ENCODE data around the gene ZDHHC3.

DNA sequence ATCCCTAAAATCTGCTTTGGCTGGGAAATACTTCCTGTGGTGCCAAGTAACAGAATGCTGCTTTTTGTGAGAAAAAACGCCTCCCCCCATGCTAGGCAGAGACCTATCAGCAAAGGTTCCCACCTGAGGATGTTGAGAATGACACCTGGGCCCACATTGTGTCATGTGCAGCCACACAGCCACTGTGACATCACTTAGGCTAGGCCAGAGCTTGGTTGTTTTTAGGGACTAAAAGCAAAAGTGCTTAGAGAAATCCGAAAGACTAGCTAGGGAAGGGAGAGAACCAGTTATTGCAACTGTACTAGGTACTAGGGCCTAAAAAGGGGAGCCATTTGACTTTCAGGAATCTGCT, 6.2 kb downstream of the ZDHHC3 start:
- TF ChIP-seq, protein P1, sequence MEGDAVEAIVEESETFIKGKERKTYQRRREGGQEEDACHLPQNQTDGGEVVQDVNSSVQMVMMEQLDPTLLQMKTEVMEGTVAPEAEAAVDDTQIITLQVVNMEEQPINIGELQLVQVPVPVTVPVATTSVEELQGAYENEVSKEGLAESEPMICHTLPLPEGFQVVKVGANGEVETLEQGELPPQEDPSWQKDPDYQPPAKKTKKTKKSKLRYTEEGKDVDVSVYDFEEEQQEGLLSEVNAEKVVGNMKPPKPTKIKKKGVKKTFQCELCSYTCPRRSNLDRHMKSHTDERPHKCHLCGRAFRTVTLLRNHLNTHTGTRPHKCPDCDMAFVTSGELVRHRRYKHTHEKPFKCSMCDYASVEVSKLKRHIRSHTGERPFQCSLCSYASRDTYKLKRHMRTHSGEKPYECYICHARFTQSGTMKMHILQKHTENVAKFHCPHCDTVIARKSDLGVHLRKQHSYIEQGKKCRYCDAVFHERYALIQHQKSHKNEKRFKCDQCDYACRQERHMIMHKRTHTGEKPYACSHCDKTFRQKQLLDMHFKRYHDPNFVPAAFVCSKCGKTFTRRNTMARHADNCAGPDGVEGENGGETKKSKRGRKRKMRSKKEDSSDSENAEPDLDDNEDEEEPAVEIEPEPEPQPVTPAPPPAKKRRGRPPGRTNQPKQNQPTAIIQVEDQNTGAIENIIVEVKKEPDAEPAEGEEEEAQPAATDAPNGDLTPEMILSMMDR (IDR thresholded peaks at IDR 0.05) = no peak
- TF ChIP-seq POLR2A (IDR thresholded peaks at IDR 0.05) = no peak
- TF ChIP-seq POLR2AphosphoS5 (IDR thresholded peaks at IDR 0.05) = no peak

Data from breast epithelium (tissue), 3 donors.